Measurements from ENCODE around the gene INO80B. TPM values are rescaled to one million over a fixed set of nuclear protein-coding genes. Genes with fewer than 3 reads are reported as not detected.
"Not testable (repeated sequence)": the region's sequence is repeated elsewhere in the genome, so short reads cannot be mapped to it uniquely, and the experiment has no call there.

The INO80B gene
- total RNA-seq = 16.5 TPM

DNA sequence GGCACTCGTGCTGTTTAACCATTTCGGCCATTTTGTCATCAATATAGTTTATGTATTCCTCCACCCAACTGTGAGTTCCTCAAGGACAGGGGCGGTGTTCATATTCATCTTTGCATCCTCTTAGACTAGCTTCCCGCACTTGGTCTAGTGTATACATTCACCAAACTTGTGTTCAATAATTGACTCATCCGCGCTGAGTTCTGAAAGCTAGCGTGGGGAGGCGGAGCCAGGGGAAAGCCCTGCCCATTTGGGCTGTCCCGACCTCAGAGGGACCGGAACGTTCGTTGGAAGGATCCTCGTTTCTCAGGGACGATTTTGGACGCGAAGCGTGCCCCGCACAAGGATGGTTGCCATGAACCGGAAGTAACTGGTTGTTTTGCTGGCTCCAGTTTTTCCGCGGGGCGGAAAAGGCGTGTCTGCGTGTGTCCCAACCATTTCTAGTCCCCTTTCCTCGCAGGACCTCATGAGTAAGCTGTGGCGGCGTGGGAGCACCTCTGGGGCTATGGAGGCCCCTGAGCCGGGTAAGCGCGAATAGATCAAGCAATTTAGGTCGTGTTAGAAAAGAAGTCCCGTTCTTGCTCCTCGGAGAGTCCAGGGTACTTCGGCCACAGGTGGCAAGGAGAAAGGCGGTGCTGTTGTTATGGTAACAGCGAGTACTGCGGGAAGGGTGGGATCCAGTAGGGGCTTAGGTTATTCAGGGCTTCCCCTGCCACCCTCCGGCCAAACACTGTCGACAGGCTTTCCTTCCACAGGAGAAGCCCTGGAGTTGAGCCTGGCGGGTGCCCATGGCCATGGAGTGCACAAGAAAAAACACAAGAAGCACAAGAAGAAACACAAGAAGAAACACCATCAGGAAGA, at the start of gene INO80B:
INO80B (plus strand) TSS at position 434 of the 858 bp plus-strand sequence; CDS start at position 464, 30 bp downstream.
- DNase-seq (ENCODE audit: low spot score) = peak; percentile 97
- peak; percentile 75 for ATAC-seq

DNA sequence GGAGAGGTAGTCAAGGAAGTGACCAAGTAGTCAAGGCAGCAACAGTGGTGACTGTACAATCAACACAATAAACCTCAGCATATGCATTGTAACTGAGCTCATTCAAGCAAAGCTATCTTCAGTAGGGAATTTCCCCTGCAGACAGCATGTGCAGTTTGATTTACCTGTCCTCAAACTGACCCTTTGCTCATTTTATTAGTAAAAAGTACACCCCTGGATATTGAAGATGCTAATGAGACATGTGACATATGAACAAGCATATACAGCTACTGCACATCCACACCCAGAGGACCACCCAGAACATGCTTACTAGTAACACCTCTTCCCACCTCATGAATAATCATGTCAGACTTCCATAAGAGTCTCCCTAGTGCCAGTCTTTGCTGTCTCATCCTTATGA, 48.9 kb upstream of the INO80B start:
- ATAC-seq (no peak), DNase-seq (ENCODE audit: low spot score) (no peak)

DNA sequence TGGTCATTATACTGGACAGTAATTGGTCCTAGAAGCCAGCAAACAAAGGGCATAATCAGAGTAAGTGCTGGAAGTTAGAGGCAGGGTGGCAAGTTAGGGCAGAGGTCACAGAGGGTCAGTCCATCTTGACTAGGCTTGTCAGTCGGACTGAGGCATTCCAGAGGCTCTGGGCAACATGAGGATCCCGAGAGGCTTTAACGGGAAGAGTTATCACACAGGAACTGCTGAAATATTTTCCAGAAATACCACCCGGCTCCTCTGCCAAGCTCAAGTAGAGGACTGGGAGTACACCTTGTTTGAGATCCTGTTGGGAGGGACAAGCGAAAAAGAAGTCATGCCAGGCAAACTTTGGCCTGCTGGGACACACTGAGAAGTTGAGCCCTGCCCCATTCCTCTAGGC, 47.2 kb upstream of the INO80B start:
- DNase-seq (ENCODE audit: low spot score) (no peak), ATAC-seq (no peak)

DNA sequence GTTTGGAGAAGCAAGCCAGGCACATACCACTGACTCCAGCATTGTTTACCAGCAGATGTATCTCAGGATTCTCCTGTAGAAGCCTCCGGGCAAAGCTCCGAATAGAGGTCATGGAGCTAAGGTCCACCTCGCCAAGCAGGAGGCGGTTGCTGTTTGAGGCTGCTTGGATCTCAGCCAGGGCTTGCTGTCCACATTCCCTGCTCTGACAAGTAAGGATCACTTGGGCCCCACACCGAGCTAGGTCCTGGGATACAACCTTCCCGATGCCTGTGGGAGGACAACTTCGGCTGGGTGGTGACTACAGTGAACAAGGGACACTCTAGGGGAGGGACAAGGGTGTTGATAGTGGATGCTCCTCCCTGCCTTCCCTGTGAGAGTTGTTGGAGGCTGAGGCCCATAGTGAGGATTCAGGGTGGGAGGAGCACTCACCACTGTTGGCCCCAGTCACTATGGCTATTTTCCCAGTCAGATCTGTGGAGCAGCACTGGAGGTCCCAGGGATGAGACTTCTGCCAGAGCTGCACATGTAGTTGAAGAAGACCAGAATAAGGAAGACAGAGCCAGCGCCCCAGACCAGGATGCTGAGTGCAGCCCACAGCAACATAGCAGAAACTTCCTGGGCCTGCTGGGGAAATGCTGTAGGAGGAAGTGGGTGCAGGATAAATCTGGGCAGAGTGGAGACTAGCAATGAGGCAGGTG, 41.7 kb upstream of the INO80B start:
- no peak for DNase-seq (ENCODE audit: low spot score)
- peak; percentile 69 for ATAC-seq

DNA sequence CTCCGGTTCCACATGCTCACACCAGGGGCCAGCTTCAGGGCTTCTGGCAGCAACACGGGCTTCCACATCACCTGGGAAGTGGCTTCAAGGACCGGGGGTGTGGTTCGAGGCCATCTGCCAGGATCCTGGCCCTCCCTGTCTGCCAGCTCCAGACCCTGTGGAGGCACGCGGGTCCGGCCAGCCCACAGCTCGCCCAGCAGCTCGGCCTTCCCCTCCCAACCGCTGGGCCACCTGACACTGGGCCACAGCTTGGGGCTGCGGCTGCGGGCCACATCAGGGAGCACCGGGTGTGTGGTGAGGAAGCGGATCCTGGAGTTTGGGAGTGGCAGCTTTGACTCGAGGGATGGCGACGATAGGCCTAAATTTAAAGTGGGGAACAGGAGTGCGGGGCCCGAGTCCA, 40.4 kb upstream of the INO80B start:
- DNase-seq (ENCODE audit: low spot score) = no peak
- no peak for ATAC-seq

DNA sequence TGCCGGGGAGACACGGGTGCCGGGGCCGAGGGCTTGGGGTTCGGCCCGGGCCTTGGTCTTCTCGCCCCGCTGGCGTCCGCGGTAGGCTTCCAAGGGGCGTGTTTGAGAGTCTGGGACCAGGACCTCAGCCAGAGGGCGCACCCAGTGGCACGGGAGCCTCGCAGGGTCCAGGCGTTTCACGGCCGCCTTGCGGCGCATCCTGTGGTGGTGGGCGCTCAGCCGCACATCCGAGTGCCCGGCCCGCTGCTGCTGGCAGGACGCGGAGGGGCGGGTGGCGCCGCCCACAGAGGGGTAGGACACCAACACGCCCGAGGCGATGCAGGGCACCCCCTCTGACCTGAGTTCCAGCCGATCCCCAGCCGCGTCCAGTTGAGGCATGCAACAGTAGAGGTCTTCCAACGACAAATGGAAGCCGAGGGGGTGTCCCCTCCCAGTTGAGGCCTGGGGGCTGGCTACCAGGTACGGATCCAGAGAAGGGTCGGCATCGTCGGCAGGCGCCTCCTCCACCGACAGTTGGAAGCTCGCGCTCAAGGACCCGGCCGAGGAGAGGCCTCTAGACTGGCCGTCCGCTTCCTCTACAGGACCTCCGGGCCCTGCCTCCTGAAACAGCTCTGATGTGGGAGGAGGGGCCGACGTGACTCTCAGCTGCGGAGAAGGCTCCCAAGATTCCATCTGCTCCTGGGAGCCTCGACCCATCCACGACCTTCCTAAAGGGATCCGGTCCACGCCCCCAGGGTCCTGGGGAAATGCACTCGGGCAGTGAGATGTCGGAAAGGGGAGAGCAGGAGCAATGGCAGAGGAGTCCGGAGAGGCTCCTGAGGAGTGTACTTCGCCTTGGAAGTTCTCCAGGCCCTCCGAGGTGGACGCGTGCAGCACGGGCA, 39.8 kb upstream of the INO80B start:
- DNase-seq (ENCODE audit: low spot score) = no peak

DNA sequence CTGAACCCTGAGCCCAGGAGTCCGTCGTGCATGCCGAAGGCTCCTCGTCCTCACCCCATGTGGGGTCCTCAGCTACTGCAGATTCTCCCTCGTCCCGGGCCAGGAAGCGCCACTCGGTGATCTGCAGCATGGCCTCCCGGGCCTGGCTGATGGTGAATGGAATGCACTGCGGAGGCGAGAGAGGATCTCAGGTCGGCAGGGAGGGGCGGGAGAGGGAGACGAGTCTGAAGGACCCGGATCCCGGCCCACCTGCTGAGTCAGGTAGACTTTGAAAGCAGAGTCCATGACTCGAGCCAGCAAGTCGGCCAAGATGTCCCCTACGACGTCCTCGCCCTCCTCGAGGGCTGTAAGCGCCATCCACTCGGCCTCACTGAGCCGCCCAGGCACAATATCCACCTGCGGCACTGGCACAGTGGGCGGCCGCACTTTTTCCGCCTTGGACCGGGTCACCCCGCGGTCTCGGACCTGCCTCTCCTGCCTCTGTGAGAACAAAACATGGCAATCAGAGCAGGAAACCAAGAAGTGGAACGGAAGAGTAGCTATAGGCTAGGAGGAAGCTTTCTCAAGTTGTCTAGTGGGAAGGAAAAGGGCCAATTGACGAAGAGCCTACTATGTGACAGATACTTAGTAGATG, 39.0 kb upstream of the INO80B start:
- ATAC-seq = peak; percentile 6

More for the DNA sequence above, 39.8 kb upstream of the INO80B start:
- peak; percentile 54 for ATAC-seq

DNA sequence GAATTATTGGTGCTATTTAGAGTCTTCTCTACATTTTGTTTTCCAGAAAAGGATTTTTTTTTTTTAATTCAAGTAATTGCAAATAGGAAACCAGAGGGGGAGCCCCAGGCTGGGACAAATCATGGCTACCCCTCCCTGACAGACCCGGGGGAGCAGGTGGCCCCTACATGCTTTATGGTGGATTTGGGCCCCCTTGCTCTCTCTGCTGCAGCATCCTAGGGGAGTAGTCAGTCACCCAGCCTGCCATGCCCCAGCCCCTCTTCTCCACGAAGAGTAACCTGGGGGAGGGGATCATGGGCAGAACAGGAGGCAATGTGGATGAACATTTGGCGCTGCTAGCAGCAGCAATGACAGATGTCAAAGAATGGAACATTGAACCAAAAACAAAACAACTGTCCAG, 38.1 kb upstream of the INO80B start:
- no peak for DNase-seq (ENCODE audit: low spot score)
- ATAC-seq = no peak

More for the DNA sequence above, 39.0 kb upstream of the INO80B start:
- no peak for DNase-seq (ENCODE audit: low spot score)

DNA sequence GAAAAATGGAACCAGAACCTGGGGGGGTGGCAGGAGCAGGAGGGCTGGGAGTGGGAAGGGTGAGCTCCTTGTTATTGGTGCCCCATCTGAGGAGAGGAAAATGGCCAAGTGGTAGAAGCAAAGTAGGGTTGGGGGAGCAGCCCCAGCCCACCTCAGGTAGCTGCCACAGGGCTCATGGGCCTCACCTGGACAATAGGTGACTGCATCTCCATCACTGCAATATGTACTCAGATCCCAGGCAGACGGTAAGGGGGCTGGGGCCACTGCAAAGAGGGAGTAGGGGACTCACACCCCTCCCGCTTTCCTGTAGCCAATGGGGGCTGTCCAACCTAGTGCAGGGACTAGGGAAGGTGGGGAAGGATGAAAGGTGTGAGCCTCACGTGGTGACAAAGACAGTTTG, 37.7 kb upstream of the INO80B start:
- no peak for DNase-seq (ENCODE audit: low spot score)
- no peak for ATAC-seq

DNA sequence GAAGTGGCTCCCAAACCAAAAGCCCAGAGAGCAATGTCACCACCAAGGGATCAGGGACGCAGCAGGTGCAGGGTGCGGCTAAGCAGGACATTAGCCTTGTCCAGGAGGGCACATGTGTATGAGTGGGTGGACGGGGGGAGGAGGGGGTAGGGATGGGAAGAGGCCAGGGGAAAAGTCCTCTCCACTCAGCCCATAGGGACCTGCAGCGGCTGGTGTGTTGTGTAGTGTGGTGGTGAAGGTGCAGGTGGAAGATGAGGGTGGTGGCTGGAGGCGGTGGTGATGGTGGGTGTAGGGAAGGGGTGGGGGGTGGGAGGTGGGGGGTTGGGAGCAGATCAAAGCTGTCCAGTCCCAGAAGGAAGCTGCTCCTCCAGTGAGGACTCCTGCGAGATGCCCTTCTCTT, 37.1 kb upstream of the INO80B start:
- no peak for ATAC-seq
- no peak for DNase-seq (ENCODE audit: low spot score)

DNA sequence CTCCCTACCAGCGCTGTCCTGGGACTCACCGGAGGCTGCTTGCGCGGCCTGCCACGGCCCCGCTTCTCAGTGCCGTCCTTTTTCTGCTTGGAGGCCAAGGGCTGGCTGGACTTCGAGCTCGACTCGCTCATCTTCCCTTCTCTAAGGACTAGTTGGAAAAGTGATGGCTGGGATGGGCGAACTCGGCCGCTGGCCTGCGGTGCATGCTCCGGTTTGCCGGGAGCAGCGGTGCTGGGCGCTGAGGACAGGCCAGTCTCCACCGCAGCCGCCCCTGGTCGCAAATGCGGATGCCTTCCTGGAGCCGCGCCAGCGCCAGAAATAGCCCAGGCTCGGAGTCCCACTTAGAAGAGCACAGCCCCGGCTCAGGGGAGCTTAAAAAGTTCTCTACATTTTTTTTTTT, 36.6 kb upstream of the INO80B start:
- ATAC-seq (no peak), DNase-seq (ENCODE audit: low spot score) (no peak)

DNA sequence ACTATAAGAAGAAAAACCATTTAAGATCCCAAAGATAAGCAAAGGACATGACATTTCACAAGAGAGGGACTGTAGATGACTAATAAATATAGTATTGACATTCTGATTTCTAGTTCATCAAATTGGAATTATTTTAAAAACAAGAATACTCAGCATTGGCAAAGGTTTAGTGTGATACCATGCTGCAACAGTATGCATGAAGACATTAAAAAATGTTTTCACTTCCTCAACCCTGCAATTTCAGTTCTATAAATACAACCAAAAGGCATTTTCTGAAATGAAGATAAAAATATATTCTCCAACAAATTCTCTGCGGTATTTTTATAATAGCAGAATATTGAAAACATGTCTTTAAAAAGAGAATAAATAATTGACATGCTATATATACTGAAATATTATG, 35.5 kb upstream of the INO80B start:
- DNase-seq (ENCODE audit: low spot score) = no peak
- no peak for ATAC-seq

DNA sequence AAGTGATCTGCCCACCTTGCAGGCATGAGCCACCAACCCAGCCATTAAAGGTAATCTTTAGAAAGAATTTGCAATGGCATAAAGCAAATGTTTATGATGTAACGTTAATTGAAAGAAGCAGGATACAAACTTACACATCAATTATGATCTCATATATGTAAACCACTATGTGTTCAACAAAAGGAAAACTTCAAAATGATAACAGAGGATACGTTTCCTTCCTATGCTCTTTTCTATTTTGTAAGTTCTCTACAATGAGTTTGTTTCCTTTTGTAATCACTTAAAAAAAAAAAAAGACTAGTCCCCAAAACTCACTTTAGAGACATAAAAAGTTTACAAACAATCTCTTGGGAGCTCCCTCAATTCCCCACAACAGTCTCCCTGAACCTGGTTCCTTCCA, 34.9 kb upstream of the INO80B start:
- ATAC-seq = no peak
- DNase-seq (ENCODE audit: low spot score) = no peak

DNA sequence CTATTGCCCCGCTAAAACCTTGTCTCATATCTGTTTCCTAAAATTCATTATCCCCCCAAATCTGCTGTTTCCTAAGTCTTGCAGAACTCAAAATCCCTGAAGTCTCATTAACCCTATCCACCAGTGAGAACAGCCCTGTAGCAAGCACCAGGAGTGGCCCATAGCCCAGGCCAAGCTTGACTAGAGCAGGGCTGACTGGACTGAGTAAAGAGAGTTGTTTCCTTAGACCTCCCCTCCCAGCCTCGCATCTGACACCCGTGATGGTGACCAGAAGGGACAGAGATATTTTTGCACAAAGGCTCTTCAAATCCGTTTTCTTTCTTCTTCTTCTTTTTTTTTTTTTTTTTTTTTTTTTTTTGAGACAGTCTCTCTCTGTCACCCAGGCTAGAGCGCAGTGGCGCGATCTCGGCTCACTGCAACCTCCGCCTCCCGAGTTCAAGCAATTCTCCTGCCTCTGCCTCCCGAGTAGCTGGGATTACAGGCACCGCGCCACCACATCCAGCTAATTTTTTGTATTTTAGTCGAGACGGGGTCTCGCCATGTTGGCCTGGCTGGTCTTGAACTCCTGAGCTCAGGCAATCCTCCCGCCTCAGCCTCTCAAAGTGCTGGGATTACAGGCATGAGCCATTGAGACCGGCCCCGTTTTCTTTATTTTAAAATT, 34.3 kb upstream of the INO80B start:
- not testable (repeated sequence) for ATAC-seq; DNase-seq (ENCODE audit: low spot score)

DNA sequence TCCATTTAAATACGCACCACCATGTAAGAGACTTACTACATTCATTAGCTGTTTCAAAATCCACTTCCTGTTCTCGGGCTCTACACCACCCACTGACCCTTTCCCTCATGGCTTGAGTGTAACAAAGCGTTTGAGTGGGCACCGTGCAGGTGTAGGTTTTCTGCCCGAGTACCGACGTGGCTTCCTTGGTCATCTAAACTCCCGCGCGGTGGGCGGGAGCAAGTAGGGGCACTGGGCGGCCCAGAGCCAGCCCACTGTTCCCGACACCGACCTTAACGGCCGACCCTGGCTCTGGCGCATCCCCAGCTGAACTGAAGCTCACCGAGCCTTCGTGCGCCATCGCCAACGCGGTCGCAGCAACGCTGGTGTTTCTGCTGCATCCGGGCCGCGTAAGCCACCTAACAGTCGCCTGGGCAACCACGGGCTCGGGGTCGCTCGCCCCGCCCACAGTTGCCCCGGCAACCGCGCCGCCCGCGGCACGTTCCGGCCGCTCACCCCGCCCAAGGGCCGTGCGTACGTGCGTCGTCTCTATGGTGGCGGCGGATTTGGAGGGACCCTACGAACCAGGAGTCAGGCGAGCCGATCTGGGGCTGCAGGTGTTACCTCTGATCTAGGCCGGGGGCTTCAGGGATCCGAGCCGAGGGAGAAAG, 33.5 kb upstream of the INO80B start, which contains the start of the genes C2orf81 and WDR54:
C2orf81 (minus strand) TSS at position 399 of the 650 bp plus-strand sequence; CDS start at position 340, 59 bp downstream.
WDR54 (plus strand) TSS at position 510 of the 650 bp plus-strand sequence. CDS start 424 bp downstream, outside the sequence.
- ATAC-seq (peak; percentile 66), DNase-seq (ENCODE audit: low spot score) (peak; percentile 71)

DNA sequence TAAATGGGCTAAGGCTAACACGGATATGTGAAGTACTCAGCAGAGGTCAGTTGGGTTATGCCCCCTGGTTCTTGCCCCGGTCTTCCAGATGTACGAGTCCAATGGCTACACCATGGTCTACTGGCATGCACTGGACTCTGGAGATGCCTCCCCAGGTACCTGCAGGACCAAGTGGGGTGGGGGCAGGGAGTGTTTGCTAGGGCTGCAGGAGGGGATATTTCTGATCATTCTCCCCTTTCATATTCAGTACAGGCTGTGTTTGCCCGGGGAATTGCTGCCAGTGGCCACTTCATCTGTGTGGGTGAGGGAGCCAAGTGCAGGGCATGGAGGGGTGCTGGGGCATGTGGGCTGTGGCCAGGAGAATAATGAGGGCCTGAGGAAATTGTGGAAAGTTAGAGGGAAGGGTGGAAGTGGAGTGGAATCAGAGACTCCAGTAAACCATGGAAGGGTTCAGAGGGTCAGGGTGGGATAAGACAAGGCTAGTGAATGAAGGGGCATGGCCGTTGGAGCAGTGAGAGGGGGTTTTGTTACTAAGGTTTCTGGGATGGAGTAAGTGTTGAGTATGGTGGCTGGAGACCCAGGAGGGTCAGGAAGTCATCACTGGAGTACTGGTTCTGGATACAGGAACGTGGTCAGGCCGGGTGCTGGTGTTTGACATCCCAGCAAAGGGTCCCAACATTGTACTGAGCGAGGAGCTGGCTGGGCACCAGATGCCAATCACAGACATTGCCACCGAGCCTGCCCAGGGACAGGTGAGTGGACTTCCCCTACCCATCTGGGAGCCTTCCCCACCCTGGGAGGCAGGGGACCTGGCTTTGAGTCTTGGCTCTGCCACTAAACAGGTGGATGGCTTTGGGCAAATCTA, 31.4 kb upstream of the INO80B start:
- ATAC-seq (peak; percentile 2), DNase-seq (ENCODE audit: low spot score) (no peak)

DNA sequence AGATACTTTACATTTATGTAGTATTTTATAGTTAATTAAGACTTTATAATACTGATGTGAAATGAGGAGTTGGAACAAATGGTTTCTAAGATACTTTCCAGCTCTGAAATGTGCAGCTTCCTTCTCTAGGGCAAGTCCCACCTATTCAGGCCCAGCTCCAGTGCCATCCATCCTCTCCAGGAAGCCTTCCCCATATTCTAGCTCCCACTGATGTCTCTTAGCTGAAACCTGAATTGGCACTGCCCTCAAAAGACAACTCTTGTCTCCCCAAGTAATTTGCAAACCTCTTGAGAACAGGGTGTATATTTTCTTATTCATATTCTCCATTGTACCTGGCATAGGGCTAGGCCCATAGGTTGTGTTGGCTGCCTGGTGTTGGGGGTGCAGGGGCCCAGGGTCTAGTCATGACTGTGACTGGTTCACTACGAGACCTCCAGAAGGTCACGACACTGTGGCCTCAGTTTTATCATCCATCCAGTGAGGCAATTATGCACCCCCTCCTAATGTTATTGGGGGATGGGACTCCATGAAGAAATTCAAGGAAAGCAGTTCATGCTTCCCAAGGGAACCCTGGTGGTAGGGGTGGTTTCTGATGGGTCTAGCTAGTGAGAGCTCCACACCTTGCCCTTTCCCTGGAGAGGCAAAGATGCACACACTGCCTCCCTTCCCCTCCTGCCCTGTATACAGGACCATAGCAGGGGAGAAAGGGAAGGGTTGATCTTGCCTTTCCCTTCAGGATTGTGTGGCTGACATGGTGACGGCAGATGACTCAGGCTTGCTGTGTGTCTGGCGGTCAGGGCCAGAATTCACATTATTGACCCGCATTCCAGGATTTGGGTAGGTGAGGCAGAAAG, 30.5 kb upstream of the INO80B start:
- DNase-seq (ENCODE audit: low spot score) (no peak), ATAC-seq (peak; percentile 6)
